ENCODE results near the gene ZW10. TPM values are rescaled to one million over a fixed set of nuclear protein-coding genes. Genes with fewer than 3 reads are reported as not detected.
"Not testable (repeated sequence)": the region's sequence is repeated elsewhere in the genome, so short reads cannot be mapped to it uniquely, and the experiment has no call there.

ZW10 gene
- total RNA-seq, 4 donors from 2014 or later: 24.9 to 30.1 (median 27.9) TPM

GRCh38 chr11:113725407-113725806, 48.1 kb downstream of the ZW10 start:
- WGBS, 2 donors: 93 to 98% methylated on average over 5 of the region's 5 CpGs
- TF ChIP-seq CTCF (IDR thresholded peaks at IDR 0.05) (no peak), POLR2A (IDR thresholded peaks at IDR 0.05) (no peak)
- no peak overlapping the region for H3K4me3 ChIP-seq (ENCODE audit: low read depth, poor library complexity, severe bottlenecking)
- intact Hi-C loops (cut with DNase I; ENCODE audit: low total_unique reads): no loop called here
- DNase-seq (ENCODE audit: low spot score in 2 of 2): no peak

- TF ChIP-seq POLR2A (IDR thresholded peaks at IDR 0.05) (no peak), CTCF (IDR thresholded peaks at IDR 0.05) (no peak)
- H3K4me3 ChIP-seq (ENCODE audit: low read depth, poor library complexity, severe bottlenecking): no peak overlapping the region
- WGBS, 2 donors: 87 to 94% methylated on average over 3 of the region's 3 CpGs
- no peak for DNase-seq (ENCODE audit: low spot score in 2 of 2)
- intact Hi-C loops (cut with DNase I; ENCODE audit: low total_unique reads): no loop called here
Measured at GRCh38 chr11:113724778-113725177, 48.7 kb downstream of the ZW10 start.

GRCh38 chr11:113723787-113724186, 49.7 kb downstream of the ZW10 start:
- no peak for TF ChIP-seq POLR2A (IDR thresholded peaks at IDR 0.05)
- DNase-seq (ENCODE audit: low spot score in 2 of 2): no peak
- intact Hi-C loops (cut with DNase I; ENCODE audit: low total_unique reads): no loop called here
- 83 to 86% methylated on average over 4 of the region's 4 CpGs for WGBS, 2 donors
- H3K4me3 ChIP-seq (ENCODE audit: low read depth, poor library complexity, severe bottlenecking): no peak overlapping the region

- WGBS, 2 donors: 84 to 95% methylated on average over 3 of the region's 3 CpGs
- DNase-seq (ENCODE audit: low spot score in 2 of 2): no peak
- intact Hi-C loops (cut with DNase I; ENCODE audit: low total_unique reads): no loop called here
- no peak for TF ChIP-seq CTCF (IDR thresholded peaks at IDR 0.05)
- TF ChIP-seq POLR2A (IDR thresholded peaks at IDR 0.05): no peak
- H3K4me3 ChIP-seq (ENCODE audit: low read depth, poor library complexity, severe bottlenecking): no peak overlapping the region
Measured at GRCh38 chr11:113722934-113723333, 50.6 kb downstream of the ZW10 start.

GRCh38 chr11:113722221-113722620, 51.3 kb downstream of the ZW10 start:
- intact Hi-C loops (cut with DNase I; ENCODE audit: low total_unique reads): no loop called here
- H3K4me3 ChIP-seq (ENCODE audit: low read depth, poor library complexity, severe bottlenecking): no peak overlapping the region
- no peak for TF ChIP-seq POLR2A (IDR thresholded peaks at IDR 0.05)
- no peak for TF ChIP-seq CTCF (IDR thresholded peaks at IDR 0.05)
- 81 to 89% methylated on average over 4 of the region's 4 CpGs for WGBS, 2 donors
- DNase-seq (ENCODE audit: low spot score in 2 of 2): no peak

GRCh38 chr11:113721462-113722066, 51.9 kb downstream of the ZW10 start:
- H3K4me3 ChIP-seq (ENCODE audit: low read depth, poor library complexity, severe bottlenecking): no peak overlapping the region
- no peak for DNase-seq (ENCODE audit: low spot score in 2 of 2)
- TF ChIP-seq CTCF (IDR thresholded peaks at IDR 0.05): no peak
- intact Hi-C loops (cut with DNase I; ENCODE audit: low total_unique reads): no loop called here
- 79 to 80% methylated on average over 3 of the region's 3 CpGs for WGBS, 2 donors

- 51 to 69% methylated on average over 3 of the region's 3 CpGs for WGBS, 2 donors
- DNase-seq (ENCODE audit: low spot score in 2 of 2); H3K4me3 ChIP-seq (ENCODE audit: low read depth, poor library complexity, severe bottlenecking); intact Hi-C loops (cut with DNase I; ENCODE audit: low total_unique reads): not testable (repeated sequence)
Measured at GRCh38 chr11:113720478-113720877, 53.0 kb downstream of the ZW10 start.
